ENCODE data around the gene FGF19.

DNA sequence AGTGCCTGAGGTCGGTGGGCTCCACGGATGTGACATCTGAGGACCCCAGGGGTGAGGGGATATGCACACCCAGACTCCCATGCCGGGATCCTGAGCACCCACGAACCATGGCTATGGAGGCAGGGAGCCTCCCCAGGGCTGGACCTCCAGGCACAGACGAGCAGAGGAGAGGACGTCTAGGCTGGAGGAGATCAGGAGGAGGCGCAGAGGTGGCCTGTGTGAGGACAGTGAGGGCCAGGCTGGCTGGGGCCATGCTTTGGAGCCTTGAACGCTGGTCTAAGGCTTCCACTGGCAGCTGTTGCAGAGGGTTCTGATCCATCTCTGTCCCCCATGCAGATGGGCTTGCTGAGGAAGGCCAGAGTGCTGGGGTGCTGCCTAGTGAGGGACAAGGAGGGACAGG, 42.3 kb upstream of the FGF19 start:
- TF ChIP-seq POLR2A (IDR thresholded peaks at IDR 0.05) (no peak), EP300 (IDR thresholded peaks at IDR 0.05) (no peak)
- TF ChIP-seq, protein P1, sequence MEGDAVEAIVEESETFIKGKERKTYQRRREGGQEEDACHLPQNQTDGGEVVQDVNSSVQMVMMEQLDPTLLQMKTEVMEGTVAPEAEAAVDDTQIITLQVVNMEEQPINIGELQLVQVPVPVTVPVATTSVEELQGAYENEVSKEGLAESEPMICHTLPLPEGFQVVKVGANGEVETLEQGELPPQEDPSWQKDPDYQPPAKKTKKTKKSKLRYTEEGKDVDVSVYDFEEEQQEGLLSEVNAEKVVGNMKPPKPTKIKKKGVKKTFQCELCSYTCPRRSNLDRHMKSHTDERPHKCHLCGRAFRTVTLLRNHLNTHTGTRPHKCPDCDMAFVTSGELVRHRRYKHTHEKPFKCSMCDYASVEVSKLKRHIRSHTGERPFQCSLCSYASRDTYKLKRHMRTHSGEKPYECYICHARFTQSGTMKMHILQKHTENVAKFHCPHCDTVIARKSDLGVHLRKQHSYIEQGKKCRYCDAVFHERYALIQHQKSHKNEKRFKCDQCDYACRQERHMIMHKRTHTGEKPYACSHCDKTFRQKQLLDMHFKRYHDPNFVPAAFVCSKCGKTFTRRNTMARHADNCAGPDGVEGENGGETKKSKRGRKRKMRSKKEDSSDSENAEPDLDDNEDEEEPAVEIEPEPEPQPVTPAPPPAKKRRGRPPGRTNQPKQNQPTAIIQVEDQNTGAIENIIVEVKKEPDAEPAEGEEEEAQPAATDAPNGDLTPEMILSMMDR (IDR thresholded peaks at IDR 0.05), result no peak
